Heart left ventricle (tissue), 13 donors: Measurements from ENCODE around the gene SECTM1.

Experiments used
- CTCF ChIP-seq, 12 donors: fragments of 200-600 bp; sonication (generic) in 4 of 12; IDR thresholded peaks; one replicate each; pipeline versions ENCODE4 v1.5.0 to v1.8.0; 2018 to 2022; ENCODE audit warnings: antibody characterized with exemption in 12 of 12, mild to moderate bottlenecking in 5 of 12
- POLR2A ChIP-seq, 2 donors: fragments of 450-650 bp; IDR thresholded peaks; one replicate each; pipeline ENCODE4 v1.6.1; 2017; ENCODE audit warnings: antibody characterized with exemption in 2 of 2, mild to moderate bottlenecking in 2 of 2, moderate library complexity in 2 of 2
- donor health status: ischemic (EF 13 %, LVEDD 7.1; RV severe dilation, severe dysfunction).
- donor health status: DM: no; HTN: yes; CAD: no.
- donor health status: DM: no; HTN: no; CAD: no.
- donor health status: ischemic (EF 25% LVEDD 6.9; RV normal size, moderate dysfunction).
- donor health status: ischemic (EF 25% LVEDD 5.7; RV mildly dilated, moderate dysfunction).
- donor health status: ischemic (EF 35%, LVEDD 5.7; RV mildly dilated, moderate dysfunction).
- donor health status: nonischemic (EF 11% LVEDD 7.7; RV severe dilation, severe dysfunction).
- donor health status: DM: yes; HTN: yes; CAD: no.
- donor health status: PGD.
- donor health status: ischemic (EF 29% LVEDD 5.4; RV normal size, mild dysfunction).
- donor health status: nonischemic (EF 23%, LVEDD 6.1; RV moderate dilation, normal function).

GRCh38 chr17:82328141-82328993, 5.2 kb downstream of the SECTM1 start:
- TF ChIP-seq CTCF (IDR thresholded peaks at IDR 0.05): no peak
- no peak for TF ChIP-seq POLR2A (IDR thresholded peaks at IDR 0.05)
